ENCODE data around the gene WDR1. TPM values are rescaled to one million over a fixed set of nuclear protein-coding genes. Genes with fewer than 3 reads are reported as not detected.

WDR1 gene, protein sequence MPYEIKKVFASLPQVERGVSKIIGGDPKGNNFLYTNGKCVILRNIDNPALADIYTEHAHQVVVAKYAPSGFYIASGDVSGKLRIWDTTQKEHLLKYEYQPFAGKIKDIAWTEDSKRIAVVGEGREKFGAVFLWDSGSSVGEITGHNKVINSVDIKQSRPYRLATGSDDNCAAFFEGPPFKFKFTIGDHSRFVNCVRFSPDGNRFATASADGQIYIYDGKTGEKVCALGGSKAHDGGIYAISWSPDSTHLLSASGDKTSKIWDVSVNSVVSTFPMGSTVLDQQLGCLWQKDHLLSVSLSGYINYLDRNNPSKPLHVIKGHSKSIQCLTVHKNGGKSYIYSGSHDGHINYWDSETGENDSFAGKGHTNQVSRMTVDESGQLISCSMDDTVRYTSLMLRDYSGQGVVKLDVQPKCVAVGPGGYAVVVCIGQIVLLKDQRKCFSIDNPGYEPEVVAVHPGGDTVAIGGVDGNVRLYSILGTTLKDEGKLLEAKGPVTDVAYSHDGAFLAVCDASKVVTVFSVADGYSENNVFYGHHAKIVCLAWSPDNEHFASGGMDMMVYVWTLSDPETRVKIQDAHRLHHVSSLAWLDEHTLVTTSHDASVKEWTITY
- polyA plus RNA-seq (2012; rRNA removed): 287 and 310 TPM in 2 replicates
- 240 and 255 TPM in 2 replicates for polyA plus RNA-seq (2012; cell fraction: cytosol; rRNA removed)
- polyA plus RNA-seq (2012; cell fraction: nucleus; rRNA removed): 297 and 306 TPM in 2 replicates

- peaks cover 40% of the 10 kb centered on the region for H4K20me1 ChIP-seq (ENCODE audit: insufficient read depth)
- under 1% methylated on average over 20 of the region's 97 CpGs for WGBS (ENCODE audit: low lambda C conversion rate)
- no peaks in the 10 kb centered on the region for H3K9me2 ChIP-seq
- peaks cover 14 to 15% of the 10 kb centered on the region in 2 experiments; a peak in 2 of 4 replicates for H3K4me1 ChIP-seq (ENCODE audit: control insufficient read depth in 1 of 2, insufficient read depth in 2 of 2, low read depth in 1 of 2, low read length in 1 of 2)
- peak within 1 kb of the TSS; percentile 68 to 84 for H3K27ac ChIP-seq (ENCODE audit: low read depth in 2 of 2, low read length in 1 of 2)
- peak within 1 kb of the TSS; percentile 60; the same call in 1 of the 2 replicates for H2AFZ ChIP-seq (ENCODE audit: low read depth)
- H3K79me2 ChIP-seq (ENCODE audit: insufficient read depth): peaks cover 46% of the 10 kb centered on the region
- CTCF ChIA-PET: interaction anchor here (1.2 to 2.5 kb wide), 3 partner anchors 12 to 101 kb away, joined by 4 to 10 read pairs (median 5); no protein-coding TSS in a partner anchor
- H3K9me3 ChIP-seq: no peaks in the 10 kb centered on the region
- H3K9ac ChIP-seq: peak within 1 kb of the TSS; percentile 76
- POLR2A ChIA-PET: interaction anchor here (0.7 to 1.6 kb wide), 6 partner anchors 10 to 425 kb away, joined by 3 to 5 read pairs (median 4); no protein-coding TSS in a partner anchor
- H3K4me3 ChIP-seq (ENCODE audit: low read depth in 2 of 2, low read length in 1 of 2): peak within 1 kb of the TSS; percentile 72 to 85
- H3F3A ChIP-seq (replicated peaks; ENCODE audit: insufficient read depth): peaks cover 11% of the 10 kb centered on the region
- H3K4me2 ChIP-seq: peak within 1 kb of the TSS; percentile 97
- no peaks in the 10 kb centered on the region for H3K27me3 ChIP-seq (ENCODE audit: insufficient read depth)
- H3K36me3 ChIP-seq (replicated peaks in 1 of 2; ENCODE audit: control insufficient read depth in 1 of 2, insufficient read depth in 2 of 2, low read length in 1 of 2): peaks cover 31 to 32% of the 10 kb centered on the region in 2 experiments
- peak; percentile 96 for DNase-seq
- TF ChIP-seq MXI1 (IDR thresholded peaks at IDR 0.05; ENCODE audit: low read depth, low read length) (peak; percentile 43), EP300 (IDR thresholded peaks at IDR 0.05; ENCODE audit: borderline replicate concordance in 1 of 2, low read depth in 1 of 2, low read length in 1 of 2) (peak in 1 of 2 experiments; percentile 48; a peak in 1 of 4 replicates), USF1 (IDR thresholded peaks at IDR 0.05; ENCODE audit: borderline replicate concordance, low read depth) (no peak), YY1 (IDR thresholded peaks at IDR 0.05; ENCODE audit: low read depth) (no peak), USF2 (IDR thresholded peaks at IDR 0.05; ENCODE audit: borderline replicate concordance, low read depth, low read length) (no peak), GABPA (IDR thresholded peaks at IDR 0.05; ENCODE audit: low read depth) (peak; percentile 64), TEAD4 (IDR thresholded peaks at IDR 0.05; ENCODE audit: borderline replicate concordance, insufficient read depth) (no peak), SIN3A (IDR thresholded peaks at IDR 0.05; ENCODE audit: borderline replicate concordance, low read depth, low read length) (peak; percentile 81), CHD2 (IDR thresholded peaks at IDR 0.05; ENCODE audit: low read length, partially characterized antibody) (peak; percentile 48), RCOR1 (IDR thresholded peaks at IDR 0.05; ENCODE audit: low read length) (no peak), TAF1 (IDR thresholded peaks at IDR 0.05; ENCODE audit: borderline replicate concordance, low read depth, low read length) (peak; percentile 84), RFX5 (IDR thresholded peaks at IDR 0.05; ENCODE audit: low read length) (no peak), NRF1 (IDR thresholded peaks at IDR 0.05; ENCODE audit: low read depth, low read length) (peak; percentile 69), MEF2A (IDR thresholded peaks at IDR 0.05; ENCODE audit: borderline replicate concordance, low read depth) (no peak), RAD21 (IDR thresholded peaks at IDR 0.05; ENCODE audit: low read length) (no peak)
- TF ChIP-seq, protein P1, sequence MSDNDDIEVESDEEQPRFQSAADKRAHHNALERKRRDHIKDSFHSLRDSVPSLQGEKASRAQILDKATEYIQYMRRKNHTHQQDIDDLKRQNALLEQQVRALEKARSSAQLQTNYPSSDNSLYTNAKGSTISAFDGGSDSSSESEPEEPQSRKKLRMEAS (IDR thresholded peaks at IDR 0.05; ENCODE audit: low read depth): peak; percentile 45; the same call in 1 of the 2 replicates
- TF ChIP-seq, protein P2, sequence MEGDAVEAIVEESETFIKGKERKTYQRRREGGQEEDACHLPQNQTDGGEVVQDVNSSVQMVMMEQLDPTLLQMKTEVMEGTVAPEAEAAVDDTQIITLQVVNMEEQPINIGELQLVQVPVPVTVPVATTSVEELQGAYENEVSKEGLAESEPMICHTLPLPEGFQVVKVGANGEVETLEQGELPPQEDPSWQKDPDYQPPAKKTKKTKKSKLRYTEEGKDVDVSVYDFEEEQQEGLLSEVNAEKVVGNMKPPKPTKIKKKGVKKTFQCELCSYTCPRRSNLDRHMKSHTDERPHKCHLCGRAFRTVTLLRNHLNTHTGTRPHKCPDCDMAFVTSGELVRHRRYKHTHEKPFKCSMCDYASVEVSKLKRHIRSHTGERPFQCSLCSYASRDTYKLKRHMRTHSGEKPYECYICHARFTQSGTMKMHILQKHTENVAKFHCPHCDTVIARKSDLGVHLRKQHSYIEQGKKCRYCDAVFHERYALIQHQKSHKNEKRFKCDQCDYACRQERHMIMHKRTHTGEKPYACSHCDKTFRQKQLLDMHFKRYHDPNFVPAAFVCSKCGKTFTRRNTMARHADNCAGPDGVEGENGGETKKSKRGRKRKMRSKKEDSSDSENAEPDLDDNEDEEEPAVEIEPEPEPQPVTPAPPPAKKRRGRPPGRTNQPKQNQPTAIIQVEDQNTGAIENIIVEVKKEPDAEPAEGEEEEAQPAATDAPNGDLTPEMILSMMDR (IDR thresholded peaks at IDR 0.05): no peak
- TF ChIP-seq, protein P3, sequence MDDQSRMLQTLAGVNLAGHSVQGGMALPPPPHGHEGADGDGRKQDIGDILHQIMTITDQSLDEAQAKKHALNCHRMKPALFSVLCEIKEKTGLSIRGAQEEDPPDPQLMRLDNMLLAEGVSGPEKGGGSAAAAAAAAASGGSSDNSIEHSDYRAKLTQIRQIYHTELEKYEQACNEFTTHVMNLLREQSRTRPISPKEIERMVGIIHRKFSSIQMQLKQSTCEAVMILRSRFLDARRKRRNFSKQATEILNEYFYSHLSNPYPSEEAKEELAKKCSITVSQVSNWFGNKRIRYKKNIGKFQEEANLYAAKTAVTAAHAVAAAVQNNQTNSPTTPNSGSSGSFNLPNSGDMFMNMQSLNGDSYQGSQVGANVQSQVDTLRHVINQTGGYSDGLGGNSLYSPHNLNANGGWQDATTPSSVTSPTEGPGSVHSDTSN (IDR thresholded peaks at IDR 0.05): 0 out of 2 replicates have a peak, but pooled peaks have one; percentile 11
- TF ChIP-seq, protein P4, sequence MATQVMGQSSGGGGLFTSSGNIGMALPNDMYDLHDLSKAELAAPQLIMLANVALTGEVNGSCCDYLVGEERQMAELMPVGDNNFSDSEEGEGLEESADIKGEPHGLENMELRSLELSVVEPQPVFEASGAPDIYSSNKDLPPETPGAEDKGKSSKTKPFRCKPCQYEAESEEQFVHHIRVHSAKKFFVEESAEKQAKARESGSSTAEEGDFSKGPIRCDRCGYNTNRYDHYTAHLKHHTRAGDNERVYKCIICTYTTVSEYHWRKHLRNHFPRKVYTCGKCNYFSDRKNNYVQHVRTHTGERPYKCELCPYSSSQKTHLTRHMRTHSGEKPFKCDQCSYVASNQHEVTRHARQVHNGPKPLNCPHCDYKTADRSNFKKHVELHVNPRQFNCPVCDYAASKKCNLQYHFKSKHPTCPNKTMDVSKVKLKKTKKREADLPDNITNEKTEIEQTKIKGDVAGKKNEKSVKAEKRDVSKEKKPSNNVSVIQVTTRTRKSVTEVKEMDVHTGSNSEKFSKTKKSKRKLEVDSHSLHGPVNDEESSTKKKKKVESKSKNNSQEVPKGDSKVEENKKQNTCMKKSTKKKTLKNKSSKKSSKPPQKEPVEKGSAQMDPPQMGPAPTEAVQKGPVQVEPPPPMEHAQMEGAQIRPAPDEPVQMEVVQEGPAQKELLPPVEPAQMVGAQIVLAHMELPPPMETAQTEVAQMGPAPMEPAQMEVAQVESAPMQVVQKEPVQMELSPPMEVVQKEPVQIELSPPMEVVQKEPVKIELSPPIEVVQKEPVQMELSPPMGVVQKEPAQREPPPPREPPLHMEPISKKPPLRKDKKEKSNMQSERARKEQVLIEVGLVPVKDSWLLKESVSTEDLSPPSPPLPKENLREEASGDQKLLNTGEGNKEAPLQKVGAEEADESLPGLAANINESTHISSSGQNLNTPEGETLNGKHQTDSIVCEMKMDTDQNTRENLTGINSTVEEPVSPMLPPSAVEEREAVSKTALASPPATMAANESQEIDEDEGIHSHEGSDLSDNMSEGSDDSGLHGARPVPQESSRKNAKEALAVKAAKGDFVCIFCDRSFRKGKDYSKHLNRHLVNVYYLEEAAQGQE (IDR thresholded peaks at IDR 0.05; ENCODE audit: low read depth, low read length): 0 out of 2 replicates have a peak, but pooled peaks have one; percentile 39
These were observed at the start of gene WDR1 for GRCh38 chr4:10116569-10117358. Gene WDR1 (minus strand): TSS chr4:10116799. CDS start chr4:10116666, 133 bp downstream.

All from SK-N-SH (cell line).